Smooth muscle cell (in vitro differentiated cells): Measurements from ENCODE around the gene MICAL2. TPM values are rescaled to one million over a fixed set of nuclear protein-coding genes. Genes with fewer than 3 reads are reported as not detected.
A peak's percentile ranks its signal among the peaks of the same experiment; 100 is the strongest.

Experiments used
- DNase-seq: peaks from one replicate; lab custom pipeline; 2025; ENCODE audit not compliant: unreplicated experiment; lab: John Stamatoyannopoulos, UW
- H2AFZ ChIP-seq: fragments of 200-600 bp; sonication (generic); 2 replicates; pipeline ENCODE4 v1.6.0; 2016; ENCODE audit warnings: antibody characterized with exemption, low read depth, mild to moderate bottlenecking
- H3F3A ChIP-seq: fragments of 200-600 bp; sonication (generic); 2 replicates; pipeline ENCODE4 v1.6.0; 2017; ENCODE audit warnings: antibody characterized with exemption, low read depth
- H3K27ac ChIP-seq: fragments of 200-600 bp; sonication (generic); 2 replicates; pipeline ENCODE4 v1.5.1; 2016; ENCODE audit warnings: low read depth, mild to moderate bottlenecking
- H3K27me3 ChIP-seq: fragments of 200-600 bp; sonication (generic); 2 replicates; pipeline ENCODE4 v1.6.1; 2016; ENCODE audit warnings: low read depth, mild to moderate bottlenecking
- H3K36me3 ChIP-seq: fragments of 200-600 bp; sonication (generic); 2 replicates; pipeline ENCODE4 v1.5.1; 2016; ENCODE audit warnings: low read depth
- H3K4me1 ChIP-seq: fragments of 200-600 bp; sonication (generic); 2 replicates; pipeline ENCODE4 v1.5.1; 2016; ENCODE audit warnings: low read depth
- H3K4me2 ChIP-seq: fragments of 200-600 bp; sonication (generic); 2 replicates; pipeline ENCODE4 v1.6.0; 2016; ENCODE audit warnings: mild to moderate bottlenecking
- H3K4me3 ChIP-seq: fragments of 200-600 bp; sonication (generic); 2 replicates; pipeline ENCODE4 v1.5.1; 2016; ENCODE audit warnings: mild to moderate bottlenecking
- H3K79me2 ChIP-seq: fragments of 200-600 bp; sonication (generic); 2 replicates; pipeline ENCODE4 v1.6.0; 2016; ENCODE audit warnings: low read depth, mild to moderate bottlenecking
- H3K9ac ChIP-seq: fragments of 200-600 bp; sonication (generic); 2 replicates; pipeline ENCODE4 v1.6.0; 2016; ENCODE audit warnings: low read depth
- H3K9me3 ChIP-seq: fragments of 200-600 bp; sonication (generic); replicated peaks from 2 replicates; pipeline ENCODE4 v1.5.1; 2016; ENCODE audit warnings: low read depth
- H4K20me1 ChIP-seq: fragments of 200-600 bp; sonication (generic); 2 replicates; pipeline ENCODE4 v1.6.0; 2016; ENCODE audit warnings: low read depth
- WGBS: methylation state at CpG from one replicate; pipeline ENCODE4 v1.1.7; 2016; ENCODE audit warnings: low lambda C conversion rate; 5-methylcytosine and 5-hydroxymethylcytosine counted together
- polyA plus RNA-seq: library from polyadenylated mRNA; unstranded; fragments of >200 nt; fragmentation: Nextera tagmentation; extraction: Ambion mirVana; gene quantifications from 2 replicates; pipeline ENCODE4 v1.2.1, GENCODE V29; 2016
- total RNA-seq: library from RNA; depleted of rRNA; stranded (reverse); fragments of >200 nt; gene quantifications from 2 replicates; pipeline ENCODE4 v1.2.3, GENCODE V29; 2014
- TF ChIP-seq, protein P1 (sequence below): fragments of 200-600 bp; sonication (generic); IDR thresholded peaks from 2 replicates; pipeline ENCODE4 v1.5.1; 2017; ENCODE audit warnings: borderline replicate concordance, mild to moderate bottlenecking, antibody characterized with exemption; ENCODE audit not compliant: insufficient read depth, poor library complexity, severe bottlenecking

MICAL2 gene
- total and polyA plus RNA-seq, 2 experiments from 2014 or later: 161 to 287 TPM

DNA sequence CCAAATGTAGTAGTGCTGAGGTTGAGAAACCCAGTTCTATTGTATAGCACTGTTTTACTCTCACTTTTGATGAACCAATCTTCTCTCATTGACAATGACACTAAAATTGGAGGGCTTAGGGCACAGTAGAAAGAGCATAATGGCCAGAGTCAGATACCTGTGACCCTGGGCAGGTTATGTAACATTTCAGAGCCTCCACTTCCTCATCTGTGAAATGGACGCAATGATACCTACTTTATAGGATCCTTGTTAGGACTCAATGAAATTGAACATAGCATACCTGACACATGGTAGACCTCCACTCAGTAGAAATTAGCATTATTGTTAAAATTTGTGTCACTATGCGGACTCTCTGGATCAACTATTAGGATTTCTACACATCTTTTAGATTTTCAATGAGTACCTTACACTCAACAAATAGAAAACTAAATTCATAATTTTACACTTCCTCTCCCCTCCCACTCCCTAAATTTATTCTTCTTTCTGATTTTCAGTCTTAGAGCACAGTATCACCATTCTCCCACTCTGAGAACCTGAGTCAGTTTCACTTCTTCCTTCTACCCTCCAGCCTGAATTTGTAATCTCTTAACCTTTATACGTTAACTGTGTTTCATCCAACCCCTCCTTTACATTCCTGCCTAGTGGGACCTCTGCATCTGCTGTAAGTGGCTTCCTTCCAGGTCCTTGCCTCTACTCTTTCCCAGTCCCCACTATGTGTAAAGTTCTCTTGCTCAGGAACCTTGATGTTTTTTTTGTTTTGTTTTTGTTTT is 78.3 kb downstream of the MICAL2 start:
- peak overlapping the region; percentile 93 for H3K27ac ChIP-seq
- H3K79me2 ChIP-seq: peaks cover 44% of the 10 kb centered on the region
- 89% methylated on average over 3 of the region's 3 CpGs for WGBS
- no peaks in the 10 kb centered on the region for H3K27me3 ChIP-seq
- peak overlapping the region; percentile 56 for H3K9ac ChIP-seq
- no peaks in the 10 kb centered on the region for H3K36me3 ChIP-seq
- no peak overlapping the region for H3K4me3 ChIP-seq
- peaks cover 30% of the 10 kb centered on the region for H3K4me1 ChIP-seq
- H3K4me2 ChIP-seq: peak overlapping the region; percentile 33
- DNase-seq: no peak
- TF ChIP-seq, protein P1, sequence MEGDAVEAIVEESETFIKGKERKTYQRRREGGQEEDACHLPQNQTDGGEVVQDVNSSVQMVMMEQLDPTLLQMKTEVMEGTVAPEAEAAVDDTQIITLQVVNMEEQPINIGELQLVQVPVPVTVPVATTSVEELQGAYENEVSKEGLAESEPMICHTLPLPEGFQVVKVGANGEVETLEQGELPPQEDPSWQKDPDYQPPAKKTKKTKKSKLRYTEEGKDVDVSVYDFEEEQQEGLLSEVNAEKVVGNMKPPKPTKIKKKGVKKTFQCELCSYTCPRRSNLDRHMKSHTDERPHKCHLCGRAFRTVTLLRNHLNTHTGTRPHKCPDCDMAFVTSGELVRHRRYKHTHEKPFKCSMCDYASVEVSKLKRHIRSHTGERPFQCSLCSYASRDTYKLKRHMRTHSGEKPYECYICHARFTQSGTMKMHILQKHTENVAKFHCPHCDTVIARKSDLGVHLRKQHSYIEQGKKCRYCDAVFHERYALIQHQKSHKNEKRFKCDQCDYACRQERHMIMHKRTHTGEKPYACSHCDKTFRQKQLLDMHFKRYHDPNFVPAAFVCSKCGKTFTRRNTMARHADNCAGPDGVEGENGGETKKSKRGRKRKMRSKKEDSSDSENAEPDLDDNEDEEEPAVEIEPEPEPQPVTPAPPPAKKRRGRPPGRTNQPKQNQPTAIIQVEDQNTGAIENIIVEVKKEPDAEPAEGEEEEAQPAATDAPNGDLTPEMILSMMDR: no peak
- H3F3A ChIP-seq: peaks cover 41% of the 10 kb centered on the region
- H2AFZ ChIP-seq: no peak overlapping the region
- no peaks in the 10 kb centered on the region for H4K20me1 ChIP-seq
- H3K9me3 ChIP-seq: no peaks in the 10 kb centered on the region

DNA sequence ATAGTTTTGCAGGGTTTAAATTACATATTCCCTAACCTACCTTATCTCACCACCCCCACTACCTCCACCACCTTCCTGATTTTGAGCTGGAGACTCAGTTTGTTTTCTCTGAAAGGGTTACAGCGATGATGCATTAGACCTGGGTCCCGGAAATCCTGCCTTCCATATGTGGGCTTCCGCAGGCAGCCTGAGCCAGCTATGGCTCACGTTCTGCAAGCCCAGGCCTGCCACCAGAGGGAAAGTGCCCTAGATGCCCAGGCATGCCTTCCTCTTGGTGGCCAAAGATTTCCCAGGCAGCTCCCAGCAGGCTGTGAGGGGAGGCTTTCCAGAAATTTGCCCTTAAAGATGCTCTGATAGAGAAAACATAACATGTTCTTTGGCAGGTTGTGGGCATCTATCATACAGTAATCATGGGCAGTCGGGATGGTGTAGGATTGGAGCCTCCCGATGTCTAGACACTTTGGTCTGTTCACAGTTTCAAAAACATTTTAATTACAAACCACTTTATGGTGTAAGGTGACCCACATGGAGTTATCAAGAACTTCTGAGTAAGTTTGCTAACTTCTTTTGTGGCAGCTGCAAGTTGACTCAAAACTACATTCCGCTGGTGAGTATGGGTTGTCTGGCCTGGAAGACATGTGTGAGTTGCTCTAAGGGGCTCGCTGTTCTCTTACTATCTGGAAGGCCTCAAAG is 79.3 kb downstream of the MICAL2 start:
- no peak overlapping the region for H3K4me3 ChIP-seq
- H2AFZ ChIP-seq: no peak overlapping the region
- H3K4me1 ChIP-seq: peaks cover 34% of the 10 kb centered on the region
- TF ChIP-seq, protein P1: peak; percentile 17
- peak overlapping the region; percentile 33 for H3K4me2 ChIP-seq
- peaks cover 42% of the 10 kb centered on the region for H3F3A ChIP-seq
- no peaks in the 10 kb centered on the region for H3K36me3 ChIP-seq
- H3K79me2 ChIP-seq: peaks cover 52% of the 10 kb centered on the region
- no peaks in the 10 kb centered on the region for H3K27me3 ChIP-seq
- no peaks in the 10 kb centered on the region for H3K9me3 ChIP-seq
- H4K20me1 ChIP-seq: no peaks in the 10 kb centered on the region
- peak overlapping the region; percentile 93 for H3K27ac ChIP-seq
- DNase-seq: no peak
- peak overlapping the region; percentile 56 for H3K9ac ChIP-seq
- 46% methylated on average over 8 of the region's 8 CpGs for WGBS

DNA sequence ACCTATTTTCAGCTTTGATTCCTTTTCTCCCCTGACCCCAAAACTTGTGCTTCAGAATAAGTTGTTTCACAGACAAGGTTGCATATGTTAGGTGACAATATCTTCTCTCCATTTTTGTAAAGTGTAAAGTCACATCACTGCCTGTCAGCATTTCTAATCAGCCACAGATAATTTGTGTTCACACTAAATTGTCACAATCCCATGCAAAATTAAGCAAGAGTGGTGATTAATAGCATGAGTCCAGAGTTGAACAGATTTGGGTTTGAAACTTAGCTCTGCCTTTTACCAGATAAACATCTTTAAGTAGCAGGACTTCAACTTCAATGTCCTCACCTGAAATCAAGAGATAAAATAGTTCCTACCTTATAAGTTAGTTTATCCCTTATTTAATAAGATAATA is 80.1 kb downstream of the MICAL2 start:
- H3K4me1 ChIP-seq: peaks cover 36% of the 10 kb centered on the region
- H4K20me1 ChIP-seq: no peaks in the 10 kb centered on the region
- no peak overlapping the region for H2AFZ ChIP-seq
- no peak overlapping the region for H3K4me2 ChIP-seq
- TF ChIP-seq, protein P1: no peak
- no peaks in the 10 kb centered on the region for H3K36me3 ChIP-seq
- peaks cover 37% of the 10 kb centered on the region for H3F3A ChIP-seq
- no peak for DNase-seq
- H3K79me2 ChIP-seq: peaks cover 60% of the 10 kb centered on the region
- no peaks in the 10 kb centered on the region for H3K9me3 ChIP-seq
- H3K4me3 ChIP-seq: no peak overlapping the region
- peak overlapping the region; percentile 93 for H3K27ac ChIP-seq
- no peaks in the 10 kb centered on the region for H3K27me3 ChIP-seq
- H3K9ac ChIP-seq: peak overlapping the region; percentile 44
